ENCODE results near the gene NUB1. TPM values are rescaled to one million over a fixed set of nuclear protein-coding genes. Genes with fewer than 3 reads are reported as not detected.

NUB1 gene
- total RNA-seq, 2 donors from 2014 or later, result 42.3 to 55.2 TPM

GRCh38 chr7:151379193-151379520, 37.5 kb downstream of the NUB1 start:
- intact Hi-C loops (cut with DNase I), result no loop called here
- Histone ChIP-seq H3K9me3 (no peaks in the 10 kb centered on the region), H3K27me3 (peaks cover 19% of the 10 kb centered on the region), H3K4me1 (peaks cover 8% of the 10 kb centered on the region), H3K4me3 (no peak overlapping the region), H3K36me3 (no peaks in the 10 kb centered on the region), H3K9ac (ENCODE audit: low read depth in 2 of 2, low read length in 2 of 2) (no peak overlapping the region), H3K27ac (no peak overlapping the region)
- DNase-seq, result no peak
- TF ChIP-seq CTCF (IDR thresholded peaks at IDR 0.05), result no peak

- Histone ChIP-seq H3K36me3 (no peaks in the 10 kb centered on the region), H3K27ac (no peak overlapping the region), H3K9me3 (no peaks in the 10 kb centered on the region), H3K27me3 (peaks cover 19% of the 10 kb centered on the region), H3K4me1 (peaks cover 8% of the 10 kb centered on the region), H3K4me3 (no peak overlapping the region), H3K9ac (ENCODE audit: low read depth in 2 of 2, low read length in 2 of 2) (no peak overlapping the region)
- no peak for TF ChIP-seq CTCF (IDR thresholded peaks at IDR 0.05)
- no peak for DNase-seq
- intact Hi-C loops (cut with DNase I), result no loop called here
Measured at GRCh38 chr7:151379534-151380198, 38.1 kb downstream of the NUB1 start.

GRCh38 chr7:151380199-151381097, 38.8 kb downstream of the NUB1 start:
- H3K4me1 ChIP-seq, result peaks cover 8% of the 10 kb centered on the region
- intact Hi-C loops (cut with DNase I), result no loop called here
- DNase-seq, result no peak
- no peak overlapping the region for H3K27ac ChIP-seq
- no peaks in the 10 kb centered on the region for H3K36me3 ChIP-seq
- no peaks in the 10 kb centered on the region for H3K9me3 ChIP-seq
- H3K9ac ChIP-seq (ENCODE audit: low read depth in 2 of 2, low read length in 2 of 2), result no peak overlapping the region
- peaks cover 19% of the 10 kb centered on the region for H3K27me3 ChIP-seq
- no peak for TF ChIP-seq CTCF (IDR thresholded peaks at IDR 0.05)
- no peak overlapping the region for H3K4me3 ChIP-seq

- no peaks in the 10 kb centered on the region for H3K36me3 ChIP-seq
- TF ChIP-seq CTCF (IDR thresholded peaks at IDR 0.05), result no peak
- peaks cover 8% of the 10 kb centered on the region for H3K4me1 ChIP-seq
- H3K27ac ChIP-seq, result no peak overlapping the region
- intact Hi-C loops (cut with DNase I), result no loop called here
- no peaks in the 10 kb centered on the region for H3K9me3 ChIP-seq
- H3K4me3 ChIP-seq, result peak overlapping the region; percentile 26
- no peak overlapping the region for H3K9ac ChIP-seq (ENCODE audit: low read depth in 2 of 2, low read length in 2 of 2)
- no peak for DNase-seq
- H3K27me3 ChIP-seq, result peaks cover 19% of the 10 kb centered on the region
Measured at GRCh38 chr7:151381098-151381347, 39.4 kb downstream of the NUB1 start.

GRCh38 chr7:151381348-151382078, 39.9 kb downstream of the NUB1 start:
- H3K27me3 ChIP-seq, result peaks cover 19% of the 10 kb centered on the region
- DNase-seq, result no peak
- no peaks in the 10 kb centered on the region for H3K36me3 ChIP-seq
- intact Hi-C loops (cut with DNase I), result no loop called here
- peaks cover 8% of the 10 kb centered on the region for H3K4me1 ChIP-seq
- H3K27ac ChIP-seq, result no peak overlapping the region
- TF ChIP-seq CTCF (IDR thresholded peaks at IDR 0.05), result no peak
- no peaks in the 10 kb centered on the region for H3K9me3 ChIP-seq
- H3K4me3 ChIP-seq, result peak overlapping the region; percentile 26
- peak overlapping the region in 1 of 2 donors; percentile 35 for H3K9ac ChIP-seq (ENCODE audit: low read depth in 2 of 2, low read length in 2 of 2)
